ENCODE data around the gene VDAC2.

Gene VDAC2

DNA sequence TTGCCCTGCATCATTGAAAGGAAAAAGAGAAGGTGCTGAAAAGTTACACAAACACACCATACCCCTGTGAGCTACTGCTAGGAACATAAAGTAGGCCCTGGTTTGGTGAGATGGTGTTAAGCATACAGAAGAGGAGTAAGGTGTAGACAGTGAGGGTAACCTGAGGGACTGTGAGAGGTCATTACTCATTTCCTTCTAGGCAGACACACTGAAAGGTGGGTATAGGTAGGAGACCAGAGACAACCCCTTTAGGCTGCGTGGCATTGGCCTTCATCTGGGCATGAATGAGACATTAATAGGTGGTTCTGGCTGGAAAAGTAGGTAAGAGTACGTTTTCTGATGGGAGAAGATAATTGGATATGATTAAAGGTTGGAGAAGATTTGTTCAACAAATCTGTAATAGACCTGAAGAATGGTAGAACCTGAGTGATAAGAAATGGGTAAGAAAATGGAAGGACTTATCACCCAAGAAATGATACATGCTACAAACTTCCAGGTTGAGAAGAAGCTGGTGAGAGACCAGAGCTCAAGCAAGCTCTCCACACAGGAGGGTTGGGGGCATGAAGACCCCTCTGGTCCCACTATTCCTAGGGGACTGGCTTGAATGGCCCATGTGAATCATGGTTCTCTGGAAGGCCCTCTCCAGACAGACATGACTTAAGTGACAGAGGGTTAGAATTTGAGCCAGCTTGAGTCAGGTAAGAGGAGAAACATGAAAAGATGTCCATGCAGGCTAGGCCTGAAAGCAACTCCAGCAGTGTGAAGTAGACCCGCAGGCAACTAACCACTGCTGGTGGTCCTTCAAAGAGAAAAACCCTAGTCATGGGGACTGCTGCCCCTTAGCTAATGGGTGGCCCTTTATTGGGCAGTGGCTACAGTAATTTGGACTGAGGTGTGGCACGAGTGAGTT lies 21.3 kb downstream of the VDAC2 start:
- DNase-seq (ENCODE audit: low read depth), result no peak

DNA sequence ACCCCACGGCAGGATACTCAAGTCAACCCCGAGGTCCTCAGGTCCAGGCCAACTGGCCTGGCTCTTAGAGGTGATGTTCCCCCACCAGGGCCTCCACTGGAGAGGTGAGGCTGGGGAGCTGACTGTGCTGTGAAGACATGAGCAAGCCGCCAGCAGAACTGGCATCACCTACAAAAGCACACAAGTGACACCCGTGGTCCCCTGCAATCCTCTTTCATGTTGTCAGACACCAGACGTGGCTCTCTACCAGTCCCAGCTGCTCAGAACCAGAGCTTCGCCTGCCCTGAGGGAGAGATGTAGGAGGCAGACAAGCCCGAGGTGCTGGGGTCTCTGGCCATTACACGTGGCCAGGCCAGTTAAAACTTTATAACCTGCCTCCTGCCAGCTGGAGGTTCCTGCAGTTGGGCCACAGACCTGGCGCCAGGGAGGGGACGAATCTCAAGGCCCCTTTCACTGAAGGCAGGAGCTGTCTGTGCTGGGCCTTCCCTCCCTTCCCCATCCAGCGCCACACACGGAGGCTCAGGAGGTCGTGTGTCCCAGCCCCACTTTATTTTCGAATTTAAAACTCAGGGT lies 22.9 kb downstream of the VDAC2 start:
- no peak for DNase-seq (ENCODE audit: low read depth)

DNA sequence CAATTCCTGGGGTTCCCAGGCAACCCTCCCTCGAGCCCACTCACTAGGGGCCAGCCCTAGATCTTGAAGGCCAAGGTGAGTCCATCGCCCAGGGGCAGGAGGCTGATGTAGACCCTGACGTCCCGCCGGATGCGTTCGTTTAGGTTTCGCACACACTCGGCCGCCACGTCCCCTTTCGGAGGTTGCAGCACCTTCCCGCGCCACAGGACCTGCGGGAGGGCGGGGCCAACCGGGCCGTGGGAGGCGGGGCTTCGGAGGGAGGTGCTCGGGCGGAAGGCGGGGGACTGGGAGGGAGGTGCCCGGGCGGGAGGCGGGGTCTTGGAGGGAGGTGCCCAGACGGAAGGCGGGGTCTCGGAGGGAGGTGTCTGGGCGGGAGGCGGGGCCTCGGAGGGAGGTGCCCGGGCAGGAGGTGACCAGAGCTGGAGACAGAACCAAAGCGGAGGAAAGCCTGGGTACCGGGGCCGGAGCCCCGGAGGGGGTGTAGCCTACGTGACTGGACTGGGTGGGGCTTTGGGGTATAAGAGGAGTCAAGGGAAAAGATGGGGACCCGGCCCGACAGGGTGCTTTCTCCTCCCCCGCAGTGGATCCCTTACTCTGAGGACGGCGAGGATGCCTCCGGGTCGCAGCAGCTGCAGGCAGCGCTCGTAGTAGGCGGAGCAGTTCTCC lies 23.6 kb downstream of the VDAC2 start:
- peak; percentile 63 for DNase-seq (ENCODE audit: low read depth)

DNA sequence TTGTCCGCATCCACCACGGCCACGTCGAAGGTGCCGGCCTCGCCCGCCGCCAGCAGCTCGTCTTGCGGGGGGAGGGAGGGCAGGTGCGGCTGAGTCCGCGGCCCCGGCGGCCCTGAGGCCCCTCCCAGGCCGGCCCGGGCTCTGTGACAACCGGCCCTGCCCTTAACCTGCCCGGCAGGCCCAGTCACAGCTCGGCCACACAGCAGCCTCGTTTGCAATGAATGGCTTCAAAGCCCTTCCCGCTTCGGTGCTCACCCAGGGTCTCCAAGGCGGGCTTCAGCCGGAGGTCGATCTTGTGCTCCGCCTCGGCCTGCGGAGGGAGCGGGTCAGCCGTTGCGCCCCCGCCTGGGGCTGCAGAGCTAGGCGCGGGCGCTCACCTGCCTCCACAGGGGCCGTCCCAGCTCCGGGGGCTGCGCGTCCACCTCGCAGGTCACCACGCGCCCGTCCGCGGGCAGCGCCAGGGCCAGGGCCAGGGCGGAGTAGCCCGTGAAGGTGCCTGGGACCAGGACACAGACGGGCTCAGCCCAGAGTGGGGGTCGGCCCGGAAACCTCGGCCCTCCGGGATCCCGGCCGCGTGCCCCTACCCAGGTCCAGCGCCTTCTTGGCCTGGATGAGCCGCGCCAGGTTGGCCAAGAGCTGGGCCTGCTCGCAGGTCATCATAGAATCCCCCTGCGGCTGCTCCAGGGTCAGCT lies 24.2 kb downstream of the VDAC2 start:
- no peak for DNase-seq (ENCODE audit: low read depth)

DNA sequence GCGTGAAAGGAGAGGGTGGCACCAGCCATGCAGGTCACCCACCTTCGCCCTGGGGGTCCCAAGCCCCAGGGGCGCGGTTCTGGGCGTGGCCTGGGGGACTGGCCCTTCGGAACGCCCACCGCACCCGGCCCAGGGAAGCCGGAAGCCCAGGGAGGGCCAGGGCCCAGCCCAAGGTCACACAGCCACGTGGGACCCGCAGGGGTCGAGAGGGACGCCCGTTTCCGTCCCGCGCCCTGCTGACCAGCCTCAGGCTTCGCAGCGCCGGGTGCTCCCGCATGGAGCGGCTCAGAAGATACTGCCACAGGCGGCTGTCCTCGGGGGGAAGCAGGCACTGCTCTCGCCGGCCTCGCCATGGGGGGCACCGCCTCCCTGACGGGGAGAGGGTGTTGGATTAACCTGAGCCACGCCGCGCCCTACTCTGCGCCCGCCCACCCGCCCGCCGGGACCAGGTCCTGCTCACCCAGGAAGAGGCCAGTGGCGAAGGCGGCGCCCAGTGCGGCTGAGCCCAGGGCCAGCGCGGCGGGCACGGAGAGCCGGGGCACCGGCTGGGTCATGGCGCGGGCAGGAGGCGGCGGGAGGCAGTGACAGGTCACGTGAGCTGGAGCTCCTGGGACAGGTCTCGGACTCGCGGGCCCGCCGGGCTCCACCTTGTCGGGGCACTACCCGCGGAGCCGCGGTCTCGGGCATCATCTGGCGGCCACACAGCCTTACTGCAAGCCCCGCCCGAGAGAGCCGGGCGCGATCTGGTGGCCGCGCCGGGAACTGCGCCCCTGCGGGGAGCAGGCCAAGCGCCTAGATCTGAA lies 25.0 kb downstream of the VDAC2 start, which contains the start of gene COMTD1:
TSS of gene COMTD1 (minus strand) at position 583 of the 803 bp plus-strand sequence. CDS start at position 554, 29 bp downstream.
- DNase-seq (ENCODE audit: low read depth), result peak; percentile 59

DNA sequence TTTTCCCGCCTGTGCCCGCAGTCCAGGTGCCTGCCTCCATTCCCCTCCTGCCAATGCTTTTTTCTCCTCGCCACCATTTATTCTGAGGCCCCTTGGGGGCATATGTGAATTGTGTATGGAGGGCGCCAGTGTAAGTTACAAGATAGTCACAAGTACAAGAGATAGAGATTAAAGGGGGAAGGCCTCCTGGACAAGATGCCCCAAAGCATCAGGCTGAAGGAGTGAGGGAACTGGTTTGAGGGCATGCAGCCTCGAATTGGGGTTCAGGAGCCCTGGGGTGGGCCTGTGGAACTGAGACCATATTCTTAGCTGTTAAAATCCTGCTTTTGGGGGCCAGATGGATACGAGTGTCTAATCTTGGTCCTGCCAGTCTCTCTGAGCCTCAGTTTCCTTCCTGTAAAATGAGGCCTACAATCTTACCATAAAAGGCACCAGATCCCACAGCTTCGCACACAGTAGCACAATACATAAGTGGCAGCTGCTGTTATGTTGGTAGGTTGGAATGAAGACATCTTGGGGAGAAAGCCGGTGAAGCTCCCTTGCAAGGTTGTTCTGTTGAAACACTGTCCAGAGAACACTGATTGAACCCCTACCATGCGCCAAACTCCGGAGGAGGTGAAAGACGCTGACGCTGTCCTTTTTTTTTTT lies 25.7 kb downstream of the VDAC2 start:
- no peak for DNase-seq (ENCODE audit: low read depth)

DNA sequence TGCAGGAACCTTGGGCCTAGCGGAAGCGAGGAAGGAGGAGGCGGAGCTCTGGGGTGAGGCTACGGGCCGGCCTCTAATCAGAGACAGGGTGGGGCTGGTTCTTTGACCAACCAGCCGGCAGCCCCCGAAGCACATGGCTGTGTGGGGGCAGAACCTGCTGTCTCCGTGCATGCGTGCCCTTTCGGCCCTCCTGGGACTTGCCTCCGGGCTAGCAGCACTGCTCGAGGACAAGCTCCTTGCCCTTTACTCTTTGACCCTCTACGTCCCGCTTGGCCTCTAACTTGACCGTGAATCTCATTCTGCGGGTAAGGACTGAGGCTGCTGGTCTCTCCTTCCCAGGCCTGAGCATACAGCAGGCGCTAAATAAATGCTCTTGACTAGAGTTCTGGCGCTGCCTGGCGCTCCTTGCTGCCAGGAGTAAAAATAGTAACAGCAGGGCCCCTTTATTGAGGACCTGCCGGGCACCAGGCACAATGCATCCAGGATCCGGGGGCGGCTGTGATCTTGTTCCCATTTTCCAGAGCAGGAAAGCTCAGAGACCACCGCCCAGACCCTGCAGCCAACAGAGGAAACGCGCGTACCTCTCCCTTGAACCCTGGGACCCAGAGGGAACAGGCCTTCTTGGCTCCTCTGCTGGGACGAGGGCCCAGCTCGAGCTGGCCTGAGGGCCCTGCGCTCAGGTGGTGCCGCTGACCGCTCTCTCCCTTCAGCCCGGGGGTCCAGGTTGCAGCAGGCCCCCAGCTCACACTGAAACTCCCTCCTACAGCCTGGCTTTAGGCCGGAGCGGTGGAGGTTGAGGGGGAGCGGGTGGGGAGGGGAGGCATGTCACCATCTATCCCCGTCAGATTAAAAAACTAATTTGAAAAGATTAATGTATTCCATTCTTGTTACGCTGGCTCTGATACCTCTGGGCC lies 27.8 kb downstream of the VDAC2 start:
- no peak for DNase-seq (ENCODE audit: low read depth)

DNA sequence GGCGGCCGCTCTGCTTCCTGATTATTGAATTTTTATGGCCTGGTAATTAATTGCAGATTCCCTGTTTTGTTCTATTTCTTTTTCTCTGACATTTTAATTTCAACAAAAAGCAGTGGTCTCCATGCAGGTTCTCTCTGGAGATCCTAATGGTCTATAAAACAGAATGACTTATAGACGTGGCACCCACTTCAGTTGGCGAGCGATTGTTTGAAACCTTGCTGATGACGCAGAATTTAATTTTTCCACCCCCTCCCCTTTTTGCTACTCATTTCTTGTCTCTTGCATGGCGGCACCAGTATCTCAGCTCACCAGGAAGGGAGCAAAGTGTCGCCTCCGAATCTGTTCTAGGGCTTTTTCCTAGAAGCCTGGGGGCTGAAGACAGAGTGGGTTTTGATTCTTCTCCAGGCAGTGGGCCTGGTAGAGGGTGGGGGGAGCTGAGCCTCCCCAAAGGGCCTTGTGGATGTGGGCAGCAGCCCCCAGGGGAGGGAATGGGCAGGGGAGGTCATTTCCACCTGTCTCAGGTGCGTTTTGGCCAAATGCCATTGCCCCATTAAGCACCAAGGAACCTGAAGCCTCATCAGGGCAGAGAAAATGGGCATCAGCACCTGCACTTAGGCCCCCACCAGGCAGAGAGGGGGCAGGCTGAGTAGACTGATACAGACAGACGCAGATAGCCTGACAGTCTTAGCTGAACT lies 28.6 kb downstream of the VDAC2 start:
- DNase-seq (ENCODE audit: low read depth), result no peak

DNA sequence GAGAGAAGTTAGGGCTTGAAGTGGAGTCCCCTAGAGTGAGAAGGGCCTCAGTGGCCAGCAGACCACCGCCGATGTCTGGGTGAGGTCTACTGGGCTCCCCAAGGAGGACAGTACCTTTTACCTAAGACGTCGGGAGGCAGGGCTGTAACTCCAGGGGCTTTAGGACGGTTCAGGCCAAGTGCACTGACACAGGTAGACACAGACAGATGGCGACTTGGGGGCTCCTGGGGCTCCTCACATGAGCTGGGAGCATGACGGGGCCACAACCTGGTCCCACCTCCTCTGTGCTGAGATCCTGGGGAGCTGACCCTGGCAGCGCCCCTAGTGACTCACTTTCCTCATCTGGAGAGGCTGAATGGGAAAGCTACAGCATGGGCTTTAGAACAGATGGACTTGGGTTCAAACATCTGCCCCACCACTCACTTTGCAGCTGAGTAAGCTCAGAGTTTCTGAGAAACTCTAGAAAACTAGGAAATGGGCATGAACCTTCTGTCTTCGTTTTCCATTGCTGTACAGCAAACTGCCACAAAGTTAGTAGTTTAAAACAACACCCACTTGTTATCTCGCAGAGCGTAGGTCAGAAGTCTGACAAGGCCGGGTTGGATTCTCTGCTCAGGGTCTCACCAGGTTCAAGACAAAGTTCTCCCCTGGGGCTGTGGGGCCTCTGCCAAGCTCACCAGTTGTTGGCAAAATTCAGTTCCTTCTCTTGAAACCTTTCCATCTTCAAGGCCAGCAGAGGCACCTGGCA lies 29.9 kb downstream of the VDAC2 start:
- no peak for DNase-seq (ENCODE audit: low read depth)

DNA sequence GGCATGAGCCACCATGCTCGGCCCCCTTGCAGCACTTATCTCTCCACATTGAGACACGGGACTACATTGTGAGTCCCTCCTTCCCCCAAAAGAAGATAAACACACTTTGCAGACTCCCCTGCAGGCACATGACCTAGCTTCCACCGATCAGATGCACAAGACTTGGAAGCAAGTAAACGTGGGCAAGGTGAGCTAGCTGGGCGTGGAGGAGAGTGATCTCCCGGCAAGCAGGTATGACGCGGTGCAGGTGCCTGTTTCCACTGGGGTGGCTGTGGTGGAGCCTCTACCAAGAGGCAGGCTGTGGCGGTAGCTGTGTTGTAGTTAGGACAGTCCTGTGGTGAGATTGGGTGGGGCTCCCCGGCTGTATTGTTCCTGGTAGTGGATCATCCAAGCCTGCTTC lies 32.8 kb downstream of the VDAC2 start:
- no peak for DNase-seq (ENCODE audit: low read depth)

DNA sequence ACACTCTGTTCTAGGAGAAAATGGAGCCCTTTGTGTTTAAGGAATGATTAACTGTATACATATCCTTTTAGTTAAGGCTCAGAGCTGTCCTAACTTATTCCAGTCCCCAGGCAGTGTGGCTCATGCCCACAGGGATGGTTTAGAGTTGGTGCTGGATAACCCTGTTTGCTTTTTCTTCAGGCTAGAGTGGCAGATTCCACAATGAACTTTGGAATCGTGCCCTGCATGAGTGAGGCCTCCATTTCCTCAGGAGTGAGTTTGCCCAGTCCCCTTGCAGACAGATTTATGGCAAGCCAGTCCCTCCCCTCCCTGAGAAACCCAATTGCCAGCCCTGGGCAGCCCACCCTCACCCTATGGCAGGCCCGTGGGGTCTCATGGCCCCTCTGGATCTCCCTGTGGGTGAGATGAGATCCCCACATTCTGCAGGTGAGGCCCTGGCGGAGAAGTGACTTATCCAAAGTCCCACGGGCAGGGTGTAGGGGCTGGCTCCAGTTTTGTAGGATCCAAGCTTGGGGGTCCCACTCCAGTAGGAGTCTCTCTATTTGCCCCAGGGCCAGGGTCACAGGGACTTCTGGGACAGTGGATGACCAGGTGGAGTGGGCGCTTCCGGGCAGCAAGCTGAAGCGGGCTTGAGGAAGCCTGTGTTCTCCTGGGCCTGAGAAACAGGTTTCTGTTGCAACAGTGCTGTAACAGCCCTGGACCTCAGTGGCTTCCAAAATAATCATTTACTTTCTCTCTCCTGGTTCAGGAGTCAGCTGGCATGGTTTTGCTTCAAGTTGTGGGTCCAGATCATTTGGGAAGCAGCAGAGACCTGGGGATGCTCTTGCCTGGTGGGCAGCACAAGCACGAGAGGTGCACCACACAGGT lies 34.1 kb downstream of the VDAC2 start:
- no peak for DNase-seq (ENCODE audit: low read depth)

DNA sequence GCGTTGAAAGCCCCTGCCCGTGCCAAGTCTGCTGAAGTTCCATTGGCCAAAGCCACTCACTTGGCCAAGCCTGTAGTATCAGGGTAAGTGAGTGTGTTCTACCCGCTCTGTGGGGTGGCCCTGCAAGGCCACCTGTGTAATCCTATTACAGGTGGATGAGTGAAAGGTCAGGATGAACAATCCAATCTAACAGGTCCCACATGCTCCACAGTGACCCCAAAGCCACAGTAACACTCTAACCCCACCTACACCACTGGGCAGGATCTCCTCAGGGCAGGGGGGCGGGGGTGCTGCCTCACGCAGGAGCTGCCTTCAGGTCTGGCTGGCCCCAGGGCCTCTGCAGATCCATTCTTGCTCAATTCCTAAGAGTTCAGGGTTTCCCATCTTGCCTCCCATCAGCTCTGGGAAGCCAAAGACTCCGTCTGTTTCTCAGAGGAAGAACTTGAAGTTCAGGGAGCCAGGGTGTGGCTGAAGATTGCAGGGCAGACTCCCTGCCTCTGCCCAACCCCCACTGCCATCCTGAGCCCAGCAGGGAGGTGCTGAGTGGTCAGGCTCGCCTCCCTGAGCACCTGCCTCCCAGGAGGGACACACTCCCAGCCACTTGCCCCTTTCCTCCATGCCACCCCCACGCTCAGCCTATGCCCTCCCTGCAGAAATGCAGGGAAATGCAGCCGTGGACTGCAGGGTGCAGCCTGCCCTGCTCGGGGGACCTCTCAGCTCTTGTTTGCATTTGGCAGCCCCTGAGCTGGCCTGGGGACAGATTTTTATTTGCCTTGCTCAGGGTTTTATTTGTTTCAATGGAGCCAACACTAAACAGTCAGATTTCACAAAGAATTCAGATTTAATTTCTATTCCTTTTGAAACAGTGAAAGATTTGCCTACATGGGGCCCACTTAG lies 35.0 kb downstream of the VDAC2 start:
- DNase-seq (ENCODE audit: low read depth), result no peak

DNA sequence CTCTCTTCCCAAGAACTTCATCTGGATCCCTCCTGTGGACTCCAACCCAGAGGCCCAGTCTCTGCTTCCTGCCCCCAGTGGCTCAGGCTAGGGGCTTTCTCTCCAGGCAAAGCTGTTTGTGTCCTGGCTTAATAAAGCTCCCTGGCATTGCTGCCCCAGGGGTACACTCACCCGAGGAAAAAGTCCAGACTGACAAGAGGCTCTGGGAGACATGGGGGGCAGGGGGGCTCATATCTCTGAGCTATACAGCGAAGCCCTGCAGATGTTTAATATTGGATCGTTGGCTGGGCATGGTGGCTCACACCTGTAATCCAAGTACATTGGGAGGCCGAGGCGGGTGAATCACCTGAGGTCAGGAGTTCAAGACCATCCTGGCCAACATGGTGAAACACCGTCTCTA lies 35.9 kb downstream of the VDAC2 start:
- no peak for DNase-seq (ENCODE audit: low read depth)

DNA sequence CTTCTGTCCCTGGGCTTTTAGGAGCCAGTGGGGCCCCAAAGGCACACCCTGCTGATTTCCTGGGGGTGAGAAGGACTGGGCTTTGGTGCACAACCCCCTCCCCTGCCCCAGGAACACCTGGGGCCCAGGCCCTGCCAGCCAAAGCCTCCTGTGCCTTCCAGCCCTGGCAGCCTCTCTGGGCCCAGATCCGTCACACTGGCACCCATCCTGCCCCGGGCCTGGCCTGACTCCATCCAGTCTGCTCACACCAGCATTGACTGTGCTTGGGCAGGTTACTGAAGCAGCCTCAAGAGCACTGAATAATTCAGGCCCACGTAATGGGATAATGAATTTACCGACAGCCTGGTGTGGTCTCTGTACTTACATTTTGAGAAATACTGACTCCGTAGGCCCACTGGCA lies 37.2 kb downstream of the VDAC2 start:
- no peak for DNase-seq (ENCODE audit: low read depth)

DNA sequence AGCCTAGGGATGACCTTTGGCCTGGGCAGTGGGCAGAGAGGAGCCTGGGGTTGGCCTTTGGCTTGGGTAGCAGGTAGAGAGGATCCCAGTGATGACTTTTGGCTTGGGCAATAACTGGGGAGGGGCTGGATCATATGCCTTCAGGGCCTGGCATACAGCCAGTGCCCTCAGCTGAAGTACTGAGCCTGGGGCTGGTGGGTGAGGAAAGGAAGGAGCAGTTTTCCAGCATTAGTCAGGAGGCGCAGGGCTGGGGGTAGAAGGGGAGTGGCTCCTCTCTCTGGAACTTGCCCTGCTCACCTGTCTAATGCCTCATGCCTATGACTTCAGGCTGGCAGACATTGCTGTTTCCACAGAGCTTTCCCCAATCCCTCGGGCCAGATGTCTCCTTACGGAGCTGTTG lies 40.3 kb downstream of the VDAC2 start:
- no peak for DNase-seq (ENCODE audit: low read depth)

Measured in stromal cell of bone marrow (primary cell).